Measurements from ENCODE around the gene TMEM190. TPM values are rescaled to one million over a fixed set of nuclear protein-coding genes. Genes with fewer than 3 reads are reported as not detected.
A peak's percentile ranks its signal among the peaks of the same experiment; 100 is the strongest.
"Not testable (repeated sequence)": the region's sequence is repeated elsewhere in the genome, so short reads cannot be mapped to it uniquely, and the experiment has no call there.

Gene TMEM190
- total RNA-seq, 1 experiment from 2014 or later: not detected

DNA sequence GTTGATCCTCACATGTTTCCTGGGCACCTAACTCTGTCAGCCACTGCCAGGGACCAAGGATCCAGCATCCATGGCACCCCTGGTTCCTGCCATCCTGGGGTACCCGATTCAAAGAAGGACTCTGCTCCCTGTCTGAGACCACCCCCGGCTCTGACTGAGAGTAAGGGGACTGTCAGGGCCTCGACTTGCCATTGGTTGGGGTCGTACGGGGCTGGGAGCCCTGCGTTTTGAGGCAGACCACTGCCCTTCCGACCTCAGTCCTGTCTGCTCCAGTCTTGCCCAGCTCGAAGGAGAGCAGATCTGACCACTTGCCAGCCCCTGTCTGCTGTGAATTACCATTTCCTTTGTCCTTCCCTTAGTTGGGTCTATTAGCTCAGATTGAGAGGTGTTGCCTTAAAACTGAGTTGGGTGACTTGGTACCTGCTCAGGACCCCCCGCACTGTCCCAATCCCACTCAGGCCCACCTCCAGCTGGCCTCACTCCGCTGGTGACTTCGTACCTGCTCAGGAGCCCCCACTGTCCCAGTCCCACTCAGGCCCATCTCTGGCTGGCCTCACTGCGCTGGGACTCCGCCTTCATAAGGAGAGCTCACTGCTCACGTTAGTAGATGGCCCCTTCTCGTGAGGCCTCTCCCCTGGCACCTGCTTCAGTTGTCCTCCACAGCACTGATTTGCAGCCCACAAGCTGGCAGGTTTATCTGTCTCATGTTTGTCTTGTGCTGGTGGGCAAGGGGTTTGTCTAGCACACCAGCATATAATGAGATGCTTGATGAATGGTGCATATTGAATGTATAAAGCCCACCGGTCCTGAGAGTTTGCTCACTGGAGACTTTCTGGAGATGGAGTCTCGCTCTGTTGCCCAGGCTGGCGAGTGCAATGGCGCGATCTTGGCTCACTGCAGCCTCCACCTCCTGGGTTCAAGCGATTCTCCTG is 13.0 kb downstream of the TMEM190 start:
- DNase-seq (ENCODE audit: low spot score): no peak

DNA sequence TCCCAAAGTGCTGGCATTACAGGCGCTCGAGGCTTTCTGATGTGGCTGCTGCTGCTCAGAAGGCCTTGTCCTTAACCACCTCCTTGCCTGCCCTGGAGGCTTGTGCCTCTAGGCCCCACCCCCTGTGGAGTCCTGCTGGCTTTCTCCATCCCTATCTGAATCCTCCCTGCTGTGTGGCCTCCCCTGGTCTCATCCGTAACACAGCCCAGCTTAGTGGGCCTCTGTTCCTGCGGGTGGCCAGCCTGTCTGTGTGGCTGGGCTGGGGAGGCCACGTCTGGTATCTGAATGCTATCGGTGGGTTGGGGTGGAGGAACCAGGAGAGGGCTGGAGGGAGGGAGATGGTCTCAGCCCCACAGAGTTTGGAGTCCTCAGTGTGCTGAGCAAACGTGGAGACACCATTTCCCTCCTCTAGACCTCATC is 13.8 kb downstream of the TMEM190 start:
- no peak for DNase-seq (ENCODE audit: low spot score)

DNA sequence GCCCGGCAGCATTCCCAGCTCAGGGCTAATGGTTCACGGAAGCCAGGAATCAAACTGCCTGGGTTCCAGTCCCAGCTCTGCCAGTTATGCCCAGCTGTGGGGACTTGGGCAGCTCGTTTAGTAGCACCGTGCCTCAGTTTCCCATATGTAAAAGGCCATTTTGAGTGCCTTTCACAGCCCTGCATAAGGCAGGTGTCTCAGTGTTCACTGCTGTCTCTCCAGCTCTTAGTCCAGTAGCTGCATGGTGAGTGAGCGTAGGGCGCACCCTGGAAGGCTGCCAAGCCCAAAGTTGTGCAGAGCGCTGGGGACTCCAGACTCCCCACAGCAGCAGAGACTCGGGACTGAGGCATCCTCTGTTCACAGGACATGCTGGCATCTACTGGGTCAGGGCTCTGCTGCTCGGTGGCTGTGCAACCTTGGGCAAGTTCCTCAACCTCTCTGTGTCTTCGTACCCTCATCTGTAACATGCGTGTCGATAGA is 14.6 kb downstream of the TMEM190 start:
- no peak for DNase-seq (ENCODE audit: low spot score)

- no peak for DNase-seq (ENCODE audit: low spot score)
These were observed 15.3 kb downstream of the TMEM190 start for GRCh38 chr19:55391702-55392615.

GRCh38 chr19:55392820-55393761 is 16.5 kb downstream of the TMEM190 start:
- DNase-seq (ENCODE audit: low spot score): no peak

DNA sequence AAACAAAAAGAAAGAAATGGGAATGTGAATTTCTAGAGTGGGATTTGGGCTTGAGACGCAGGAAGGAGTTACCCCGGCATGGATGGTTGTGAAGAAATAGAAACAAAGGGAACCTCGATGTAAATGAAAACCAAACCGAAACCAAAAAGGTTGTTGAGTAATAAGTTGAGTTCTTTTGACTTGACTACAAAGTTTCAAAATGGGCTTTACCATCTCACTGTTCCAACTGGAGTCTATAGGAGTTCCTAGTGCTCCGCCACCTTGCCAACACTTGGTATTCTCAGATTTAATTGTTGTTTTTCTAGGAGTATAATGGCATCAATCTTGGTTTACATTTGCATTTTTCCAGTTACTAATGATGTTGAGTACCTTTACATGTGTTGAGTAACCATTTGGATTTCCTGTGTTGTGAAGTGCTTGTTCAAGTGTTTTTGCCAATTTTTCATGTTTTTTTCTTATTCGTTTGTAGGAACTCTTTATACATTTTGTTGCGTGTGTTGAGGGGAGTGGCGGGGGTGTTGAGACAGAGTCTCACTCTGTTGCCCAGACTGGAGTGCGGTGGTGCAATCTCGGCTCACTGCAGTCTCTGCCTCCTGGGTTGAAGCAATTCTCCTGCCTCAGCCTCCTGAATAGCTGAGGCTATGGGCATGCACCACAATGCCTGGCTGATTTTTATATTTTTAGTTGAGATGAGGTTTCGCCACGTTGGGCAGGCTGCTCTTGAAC is 21.7 kb downstream of the TMEM190 start:
- no peak for DNase-seq (ENCODE audit: low spot score)

DNA sequence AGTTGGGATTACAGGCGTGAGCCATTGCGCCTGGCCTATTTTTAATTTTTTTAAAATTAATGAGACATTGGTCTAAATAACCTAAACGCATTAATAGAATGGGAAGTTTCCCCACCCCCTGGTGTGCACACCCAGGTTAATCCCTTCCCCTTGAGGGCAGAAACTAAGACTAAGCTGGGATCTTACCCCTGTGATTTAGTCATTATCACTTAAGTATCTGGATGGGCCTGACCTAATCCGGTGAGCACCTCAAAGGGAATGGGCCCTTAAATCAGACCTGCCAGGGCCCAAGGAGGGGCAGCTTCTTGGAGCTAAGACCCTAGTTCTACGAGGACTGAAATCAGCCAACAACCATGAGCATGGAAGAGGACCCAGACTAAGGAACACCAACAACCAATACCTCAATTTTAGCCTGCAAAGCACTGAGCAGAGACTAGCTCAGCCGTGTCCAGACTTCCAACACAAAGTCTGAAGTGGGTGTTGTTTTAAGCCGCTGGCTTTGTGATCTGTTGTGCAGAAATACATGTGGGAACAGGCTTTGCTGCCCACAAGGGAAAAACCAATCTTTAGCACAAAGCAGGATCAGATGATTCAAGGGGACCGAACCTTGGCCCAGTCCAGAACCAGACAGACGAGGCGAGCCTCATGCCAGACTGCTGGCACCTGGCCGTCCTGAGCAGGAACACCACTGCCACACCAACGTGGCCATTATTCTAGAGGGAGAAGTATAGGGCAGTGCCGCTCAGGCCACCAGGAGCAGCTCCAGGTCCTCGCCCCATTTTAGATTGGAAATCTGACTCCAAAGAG is 23.9 kb downstream of the TMEM190 start:
- no peak for DNase-seq (ENCODE audit: low spot score)

DNA sequence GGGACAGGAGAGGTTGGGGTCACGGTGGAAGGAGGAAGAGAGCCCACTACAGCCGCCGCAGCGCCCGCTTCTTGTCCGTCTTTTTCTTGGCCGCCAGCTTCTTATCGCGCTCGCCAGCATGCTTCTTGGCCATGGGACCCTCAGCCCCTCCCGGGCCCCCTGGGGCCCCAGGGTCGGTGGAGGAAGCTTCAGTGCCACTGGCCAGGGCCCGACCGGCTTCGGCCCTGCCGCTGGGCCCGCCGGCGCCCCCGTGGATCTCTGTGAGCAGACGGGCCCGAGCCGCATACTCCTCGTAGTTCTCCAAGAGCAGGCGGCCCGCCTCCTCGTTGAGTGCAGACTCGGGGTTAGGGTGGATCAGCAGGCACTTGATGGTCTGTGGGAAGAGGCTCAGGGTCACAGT is 24.8 kb downstream of the TMEM190 start:
- not testable (repeated sequence) for DNase-seq (ENCODE audit: low spot score)

DNA sequence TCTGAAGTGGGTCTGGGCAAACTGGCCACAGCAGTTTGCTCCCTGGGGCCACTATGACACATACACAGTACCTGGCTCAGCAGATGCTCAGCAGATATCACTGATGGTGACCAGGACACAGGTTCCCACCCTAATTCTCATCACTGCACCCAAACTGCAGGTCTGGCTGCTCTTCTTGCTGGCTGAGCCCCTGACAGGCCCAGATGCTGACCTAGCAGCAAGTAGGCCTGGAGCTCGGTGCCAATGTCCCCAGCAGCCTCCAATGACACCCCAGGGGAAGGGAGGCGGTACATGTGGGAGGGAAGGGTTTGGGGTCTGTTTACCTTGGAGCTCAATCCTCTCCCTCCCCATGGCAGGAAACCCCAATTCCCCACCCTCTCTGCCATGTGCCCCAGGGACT is 25.9 kb downstream of the TMEM190 start:
- no peak for DNase-seq (ENCODE audit: low spot score)

- no peak for DNase-seq (ENCODE audit: low spot score)
These were observed 29.0 kb downstream of the TMEM190 start for GRCh38 chr19:55405638-55406037.

GRCh38 chr19:55406091-55406825 is 29.6 kb downstream of the TMEM190 start:
- DNase-seq (ENCODE audit: low spot score): peak; percentile 39

DNA sequence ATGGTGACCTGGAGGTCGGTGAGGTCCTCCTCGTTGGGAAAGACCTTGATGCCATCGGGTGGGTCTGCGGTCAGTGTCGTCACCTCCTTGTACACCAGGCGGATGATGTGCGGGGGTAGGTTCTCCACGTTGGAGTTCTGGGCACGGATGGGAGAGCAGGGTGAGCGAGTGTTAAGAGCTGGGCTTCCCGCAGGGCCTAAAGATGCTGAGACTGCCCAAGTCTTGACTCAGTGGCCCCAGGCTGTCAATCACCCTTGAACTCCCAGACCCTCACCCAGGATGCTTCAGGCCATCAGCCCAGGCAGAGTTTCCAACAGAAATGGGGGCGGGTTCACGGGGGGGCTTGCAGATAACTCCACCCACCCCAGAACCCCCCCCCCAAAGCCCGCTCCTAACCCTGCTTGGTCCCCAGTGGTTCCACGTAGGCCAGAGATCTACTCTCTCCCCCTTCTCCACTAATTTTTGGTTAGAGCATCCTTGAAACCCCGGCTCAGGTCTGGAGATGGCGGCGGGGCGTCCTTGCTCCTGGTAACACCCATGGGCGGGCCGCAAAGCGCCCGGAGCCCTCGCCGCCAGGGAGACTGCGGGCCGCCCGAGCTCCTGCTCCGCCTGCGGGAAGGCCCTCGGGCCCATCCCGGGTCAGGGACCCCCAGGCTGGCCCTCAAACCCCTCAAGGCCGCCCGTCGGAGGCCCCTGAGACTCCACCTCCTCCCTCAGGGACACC is 30.4 kb downstream of the TMEM190 start:
- DNase-seq (ENCODE audit: low spot score): peak; percentile 54

GRCh38 chr19:55407550-55407799 is 30.8 kb downstream of the TMEM190 start, which contains the start of gene UBE2S:
Gene UBE2S (minus strand): TSS chr19:55407788. CDS start chr19:55407589, 199 bp downstream.
- DNase-seq (ENCODE audit: low spot score): not testable (repeated sequence)

GRCh38 chr19:55407800-55408532 is 31.3 kb downstream of the TMEM190 start:
- peak; percentile 100 for DNase-seq (ENCODE audit: low spot score)

- no peak for DNase-seq (ENCODE audit: low spot score)
These were observed 31.9 kb downstream of the TMEM190 start for GRCh38 chr19:55408533-55408872.

DNA sequence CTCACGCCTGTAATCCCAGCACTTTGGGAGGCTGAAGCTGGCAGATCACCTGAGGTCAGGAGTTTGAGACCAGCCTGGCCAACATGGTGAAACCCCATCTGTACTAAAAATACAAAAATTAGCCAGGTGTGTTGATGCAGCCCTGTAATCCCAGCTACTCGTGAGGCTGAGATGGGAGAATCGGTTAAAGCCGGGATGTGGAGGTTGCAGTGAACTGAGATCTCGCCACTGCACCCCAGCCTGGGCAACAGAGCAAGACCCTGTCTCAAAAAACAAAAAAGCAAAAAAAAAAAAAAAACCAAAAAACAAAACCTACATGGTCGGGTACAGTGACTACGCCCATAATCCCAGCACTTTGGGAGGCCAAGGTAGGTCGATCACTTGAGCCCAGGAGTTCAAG is 32.6 kb downstream of the TMEM190 start:
- not testable (repeated sequence) for DNase-seq (ENCODE audit: low spot score)

- DNase-seq (ENCODE audit: low spot score): no peak
These were observed 33.5 kb downstream of the TMEM190 start for GRCh38 chr19:55410168-55410567.

DNA sequence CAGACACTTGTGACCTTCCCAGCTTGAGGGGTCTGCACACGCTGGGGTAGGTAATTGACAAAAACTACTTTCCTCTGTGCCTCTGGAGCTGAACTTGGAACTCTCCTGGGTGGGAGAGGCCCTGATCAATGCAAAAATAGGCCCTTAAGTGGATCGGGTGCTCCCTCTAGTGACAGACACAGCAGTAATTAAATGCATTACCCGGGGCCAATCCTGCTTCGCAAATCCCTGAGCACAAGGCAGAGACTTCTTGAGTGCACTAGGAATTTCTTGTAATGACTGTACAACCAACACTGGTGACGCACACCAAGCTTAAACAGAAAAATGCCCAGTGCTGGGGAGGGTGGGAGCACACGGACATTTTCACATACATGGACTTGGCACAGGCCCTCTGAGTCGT is 41.6 kb downstream of the TMEM190 start:
- DNase-seq (ENCODE audit: low spot score): peak; percentile 95

Data from HT-29 (cell line).